SIG-M5 (cell line): Measurements from ENCODE around the gene NEK3.
A peak's percentile ranks its signal among the peaks of the same experiment; 100 is the strongest.
"Not testable (repeated sequence)": the region's sequence is repeated elsewhere in the genome, so short reads cannot be mapped to it uniquely, and the experiment has no call there.

Experiments used
- DNase-seq: peaks from one replicate; lab custom pipeline; 2025; lab: John Stamatoyannopoulos, UW

Gene NEK3

GRCh38 chr13:52118595-52118994 is 40.8 kb downstream of the NEK3 start:
- DNase-seq: no peak

DNA sequence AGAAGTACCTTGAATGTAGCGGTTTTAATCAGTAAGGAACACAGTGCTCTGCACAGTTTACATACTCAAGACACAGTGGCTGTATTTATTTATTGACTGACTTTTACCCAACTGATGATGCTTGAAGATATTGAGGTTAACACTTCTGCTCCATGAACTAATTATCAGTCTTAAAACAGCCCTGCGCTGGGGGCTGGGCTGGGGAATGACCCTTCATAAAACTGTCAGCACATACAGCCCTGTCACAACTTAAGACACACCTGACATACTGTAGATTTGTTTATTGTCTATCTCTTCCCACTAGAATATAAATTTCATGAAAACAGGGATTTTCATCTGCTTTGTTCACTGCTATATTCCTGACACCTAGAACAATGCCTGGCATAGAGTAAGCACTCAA is 41.3 kb downstream of the NEK3 start:
- no peak for DNase-seq

DNA sequence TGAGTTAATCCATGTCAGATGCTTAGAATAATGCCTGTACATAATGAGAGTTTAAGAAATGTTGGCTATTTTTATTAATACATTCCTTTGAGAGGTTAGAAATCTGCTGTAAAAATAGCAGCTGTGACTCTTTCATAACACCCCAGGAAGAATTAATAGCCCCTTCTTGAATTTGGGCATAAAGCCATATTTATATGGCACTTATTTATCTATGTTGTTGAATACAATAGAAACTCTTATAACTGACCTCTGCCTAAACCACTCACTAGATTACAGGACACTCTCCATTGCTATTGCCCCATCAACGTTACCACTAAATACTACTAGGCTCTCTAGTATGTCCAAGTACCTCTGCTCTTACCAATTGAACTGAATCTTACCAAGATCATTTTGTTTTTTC is 46.8 kb downstream of the NEK3 start:
- no peak for DNase-seq

DNA sequence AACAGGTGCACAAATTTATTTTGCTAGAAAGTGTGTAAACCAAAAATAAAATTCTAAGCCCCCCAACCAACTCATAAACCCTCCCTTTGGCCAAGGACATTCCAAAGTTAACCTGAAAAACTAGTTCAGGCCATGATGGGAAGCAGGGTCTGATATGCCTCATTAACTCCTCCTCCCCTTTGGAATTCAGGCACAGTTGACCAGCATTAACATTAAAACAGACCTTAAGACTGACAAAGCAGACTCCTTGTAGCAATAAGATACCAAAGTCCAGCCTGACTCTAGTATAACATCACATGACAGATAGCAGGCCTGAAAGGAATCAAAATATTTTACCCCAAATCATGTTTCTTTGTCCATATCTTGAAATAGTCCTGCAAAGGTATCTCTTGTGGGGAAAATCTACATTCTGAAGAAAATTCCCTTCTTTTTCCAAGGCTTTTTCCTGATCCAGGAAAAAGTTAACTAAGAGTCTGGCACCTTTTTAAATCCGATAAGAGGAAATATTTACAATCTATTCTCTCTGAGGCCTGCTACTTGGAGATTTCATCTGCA is 50.2 kb downstream of the NEK3 start:
- no peak for DNase-seq

DNA sequence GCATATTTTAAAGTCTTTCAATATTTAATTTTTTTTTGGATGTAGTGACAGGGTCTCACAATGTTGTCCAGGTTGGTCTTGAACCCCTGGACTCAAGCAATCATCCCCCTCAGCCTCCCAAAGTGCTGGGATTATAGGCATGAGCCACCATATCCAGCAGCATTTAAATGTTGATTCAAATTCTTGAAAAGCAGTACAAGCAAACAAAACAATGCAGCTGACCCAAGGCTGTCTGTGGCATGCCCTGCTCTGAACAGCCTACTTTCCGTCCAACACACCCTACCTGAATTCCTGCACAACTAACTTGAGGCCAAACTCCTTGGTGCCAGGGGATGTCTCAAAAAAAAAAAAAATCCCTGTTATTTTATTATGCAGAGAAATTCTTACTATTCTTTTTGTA is 53.6 kb downstream of the NEK3 start:
- no peak for DNase-seq

GRCh38 chr13:52104624-52105023 is 54.8 kb downstream of the NEK3 start:
- DNase-seq: peak; percentile 49

- no peak for DNase-seq
Observed at GRCh38 chr13:52103386-52103785, 56.0 kb downstream of the NEK3 start.

- DNase-seq: not testable (repeated sequence)
Observed at GRCh38 chr13:52102423-52102822, 57.0 kb downstream of the NEK3 start.

- no peak for DNase-seq
Observed at GRCh38 chr13:52097197-52097596, 62.2 kb downstream of the NEK3 start.

GRCh38 chr13:52096748-52097147 is 62.6 kb downstream of the NEK3 start:
- no peak for DNase-seq

DNA sequence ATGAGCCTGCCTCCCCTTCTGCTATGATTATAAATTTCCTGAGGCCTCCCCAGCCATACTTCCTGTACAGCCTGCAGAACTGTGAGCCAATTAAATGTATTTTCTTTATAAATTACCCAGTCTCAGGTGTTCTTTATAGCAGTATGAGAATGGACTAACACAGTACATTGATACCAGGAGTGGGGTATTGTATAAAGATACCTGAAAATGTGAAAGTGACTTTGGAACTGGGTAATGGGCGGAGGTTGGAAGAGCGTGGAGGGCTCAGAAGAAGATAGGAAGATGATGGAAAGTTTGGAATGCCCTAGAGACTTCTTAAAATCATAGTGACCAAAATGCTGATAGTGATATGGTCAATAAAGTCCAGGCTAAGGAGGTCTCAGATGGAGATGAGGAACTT is 63.3 kb downstream of the NEK3 start:
- DNase-seq: no peak

- no peak for DNase-seq
Observed at GRCh38 chr13:52092087-52092486, 67.3 kb downstream of the NEK3 start.

GRCh38 chr13:52091473-52091872 is 67.9 kb downstream of the NEK3 start:
- DNase-seq: no peak

DNA sequence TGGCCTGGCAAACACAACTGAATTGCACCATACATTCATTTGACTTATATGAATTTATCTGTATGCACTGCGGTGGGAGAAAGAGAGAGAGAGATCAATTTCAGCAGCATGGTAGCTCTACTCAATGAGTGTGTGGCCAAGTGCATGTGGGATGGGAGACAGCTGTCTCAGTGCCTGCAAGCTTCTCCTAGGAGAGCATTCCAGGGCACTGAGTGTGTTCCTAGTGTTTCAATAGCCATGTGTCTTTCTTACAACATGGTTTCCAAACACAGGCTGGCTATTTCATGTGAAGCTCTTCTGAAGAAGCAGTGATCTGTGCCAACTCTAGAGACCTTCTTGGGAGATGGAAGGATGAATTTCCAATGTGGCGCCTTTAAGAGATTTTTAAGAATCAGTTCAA is 74.0 kb downstream of the NEK3 start:
- DNase-seq: no peak

DNA sequence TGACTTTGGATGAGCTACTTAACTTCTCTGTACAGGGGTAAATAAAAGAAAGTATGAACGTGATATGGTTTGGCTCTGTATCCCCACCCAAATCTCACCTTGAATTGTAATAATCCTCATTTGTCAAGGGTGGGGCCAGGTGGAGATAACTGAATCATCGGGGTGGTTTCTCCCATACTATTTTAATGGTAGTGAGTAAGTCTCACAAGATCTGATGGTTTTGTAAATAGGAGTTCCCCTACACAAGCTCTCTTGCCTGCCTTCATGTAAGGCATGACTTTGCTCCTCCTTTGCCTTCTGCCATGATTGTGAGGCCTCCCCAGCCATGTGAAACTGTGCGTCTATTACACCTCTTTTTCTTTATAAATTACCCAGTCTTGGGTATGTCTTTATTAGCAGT is 74.4 kb downstream of the NEK3 start:
- DNase-seq: not testable (repeated sequence)
